ENCODE measurements around the gene CCDC85A. TPM values are rescaled to one million over a fixed set of nuclear protein-coding genes. Genes with fewer than 3 reads are reported as not detected.

Gene CCDC85A
- total and polyA plus RNA-seq, 2 experiments from 2014 or later, result 2.5 to 3.3 TPM

GRCh38 chr2:56369316-56369715, 185.5 kb downstream of the CCDC85A start:
- TF ChIP-seq EZH2phosphoT487 (IDR thresholded peaks at IDR 0.05; ENCODE audit: low read depth, severe bottlenecking, unreplicated experiment), result no peak
- no peak for TF ChIP-seq CTCF (IDR thresholded peaks at IDR 0.05; ENCODE audit: poor library complexity)
- no peaks in the 10 kb centered on the region for H3K9me2 ChIP-seq (replicated peaks; ENCODE audit: insufficient read depth)
- no peak overlapping the region for H3K4me2 ChIP-seq
- no peak overlapping the region for H3K27ac ChIP-seq
- H3K9me3 ChIP-seq (ENCODE audit: low read depth), result no peaks in the 10 kb centered on the region
- no peaks in the 10 kb centered on the region for H3K36me3 ChIP-seq (replicated peaks; ENCODE audit: insufficient read depth, low read depth)
- no peaks in the 10 kb centered on the region for H3K27me3 ChIP-seq
- H2AFZ ChIP-seq, result no peak overlapping the region
- H3K4me1 ChIP-seq (ENCODE audit: insufficient read depth), result no peaks in the 10 kb centered on the region
- WGBS (ENCODE audit: low lambda C conversion rate, missing lambda C conversion rate), result 91% methylated on average over 2 of the region's 2 CpGs
- H4K20me1 ChIP-seq (ENCODE audit: insufficient read depth, poor library complexity, severe bottlenecking), result no peaks in the 10 kb centered on the region
- DNase-seq (ENCODE audit: low spot score), result no peak
- no peaks in the 10 kb centered on the region for H3K79me2 ChIP-seq
- H3K4me3 ChIP-seq, result no peak overlapping the region

- no peaks in the 10 kb centered on the region for H3K4me1 ChIP-seq (ENCODE audit: insufficient read depth)
- H3K27me3 ChIP-seq, result no peaks in the 10 kb centered on the region
- no peaks in the 10 kb centered on the region for H3K9me3 ChIP-seq (ENCODE audit: low read depth)
- H3K9me2 ChIP-seq (replicated peaks; ENCODE audit: insufficient read depth), result no peaks in the 10 kb centered on the region
- H4K20me1 ChIP-seq (ENCODE audit: insufficient read depth, poor library complexity, severe bottlenecking), result no peaks in the 10 kb centered on the region
- no peak overlapping the region for H3K4me3 ChIP-seq
- 95% methylated on average over 6 of the region's 6 CpGs for WGBS (ENCODE audit: low lambda C conversion rate, missing lambda C conversion rate)
- TF ChIP-seq EZH2phosphoT487 (IDR thresholded peaks at IDR 0.05; ENCODE audit: low read depth, severe bottlenecking, unreplicated experiment) (no peak), EZH2 (IDR thresholded peaks at IDR 0.05; ENCODE audit: borderline replicate concordance) (no peak), CTCF (IDR thresholded peaks at IDR 0.05; ENCODE audit: poor library complexity) (no peak)
- H2AFZ ChIP-seq, result no peak overlapping the region
- no peak overlapping the region for H3K27ac ChIP-seq
- no peaks in the 10 kb centered on the region for H3K79me2 ChIP-seq
- H3K4me2 ChIP-seq, result no peak overlapping the region
- no peaks in the 10 kb centered on the region for H3K36me3 ChIP-seq (replicated peaks; ENCODE audit: insufficient read depth, low read depth)
- DNase-seq (ENCODE audit: low spot score), result no peak
Observed at GRCh38 chr2:56372071-56372656, 188.4 kb downstream of the CCDC85A start.

GRCh38 chr2:56375251-56375650, 191.5 kb downstream of the CCDC85A start:
- Histone ChIP-seq H3K36me3 (replicated peaks; ENCODE audit: insufficient read depth, low read depth) (no peaks in the 10 kb centered on the region), H3K79me2 (no peaks in the 10 kb centered on the region), H3K27ac (no peak overlapping the region), H3K4me1 (ENCODE audit: insufficient read depth) (no peaks in the 10 kb centered on the region), H3K4me3 (no peak overlapping the region), H3K4me2 (no peak overlapping the region), H3K9me3 (ENCODE audit: low read depth) (no peaks in the 10 kb centered on the region), H3K27me3 (no peaks in the 10 kb centered on the region), H3K9me2 (replicated peaks; ENCODE audit: insufficient read depth) (no peaks in the 10 kb centered on the region), H4K20me1 (ENCODE audit: insufficient read depth, poor library complexity, severe bottlenecking) (no peaks in the 10 kb centered on the region), H2AFZ (no peak overlapping the region)
- WGBS (ENCODE audit: low lambda C conversion rate, missing lambda C conversion rate), result 68% methylated on average over 1 of the region's 1 CpG
- no peak for DNase-seq (ENCODE audit: low spot score)
- no peak for TF ChIP-seq CTCF (IDR thresholded peaks at IDR 0.05; ENCODE audit: poor library complexity)
- TF ChIP-seq EZH2phosphoT487 (IDR thresholded peaks at IDR 0.05; ENCODE audit: low read depth, severe bottlenecking, unreplicated experiment), result no peak
- no peak for TF ChIP-seq EZH2 (IDR thresholded peaks at IDR 0.05; ENCODE audit: borderline replicate concordance)
